22Rv1 (cell line): ENCODE measurements around the gene NPIPB8.

ENCODE experiments used
- ZFX ChIP-seq: fragments of 450-650 bp; IDR thresholded peaks from 2 replicates; pipeline ENCODE4 v1.6.1; 2017; ENCODE audit warnings: antibody characterized with exemption, borderline replicate concordance
- TF ChIP-seq, protein P1 (sequence below): fragments of 450-650 bp; IDR thresholded peaks from 2 replicates; pipeline ENCODE4 v1.5.1; 2017; ENCODE audit warnings: mild to moderate bottlenecking

DNA sequence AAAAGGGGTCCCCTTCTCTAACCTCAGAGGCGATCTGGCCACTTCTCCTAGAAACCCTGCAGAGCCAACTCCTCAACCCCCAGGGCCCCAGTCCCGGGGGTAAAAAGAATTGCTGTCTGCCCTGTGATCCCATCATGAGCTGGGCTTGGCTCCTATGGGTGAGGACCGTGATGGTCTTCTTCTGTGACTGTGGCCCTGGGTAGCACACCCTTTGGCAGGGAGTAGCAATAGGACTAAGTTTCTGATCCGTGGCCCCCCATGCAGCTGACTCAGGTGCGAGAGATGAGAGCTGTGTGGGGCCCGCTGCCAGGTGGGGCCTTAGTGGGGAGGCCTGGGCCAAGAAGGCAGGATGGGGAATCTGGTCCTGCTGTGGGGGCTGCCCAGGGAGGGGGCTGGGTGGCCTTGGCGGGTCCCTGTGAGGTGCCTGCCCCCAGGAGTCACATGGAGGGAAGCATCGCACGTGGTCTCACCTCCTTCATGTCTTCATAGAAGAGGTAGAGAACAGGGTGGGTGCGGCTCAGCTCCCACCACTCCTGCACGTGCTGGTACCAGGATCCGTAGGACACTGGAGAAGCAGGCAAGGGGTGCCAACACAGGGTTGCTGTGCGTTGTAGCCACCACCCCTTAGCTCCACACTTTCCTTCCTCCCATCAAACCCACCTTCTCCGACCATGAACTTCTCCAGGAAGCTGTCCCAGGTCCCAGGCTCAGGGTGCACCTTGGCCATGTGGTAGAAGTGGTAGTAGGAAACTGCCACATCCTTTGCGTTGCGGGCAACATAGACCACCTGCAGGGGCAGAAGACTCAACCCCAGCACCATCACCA is 31.4 kb upstream of the NPIPB8 start:
- TF ChIP-seq, protein P1, sequence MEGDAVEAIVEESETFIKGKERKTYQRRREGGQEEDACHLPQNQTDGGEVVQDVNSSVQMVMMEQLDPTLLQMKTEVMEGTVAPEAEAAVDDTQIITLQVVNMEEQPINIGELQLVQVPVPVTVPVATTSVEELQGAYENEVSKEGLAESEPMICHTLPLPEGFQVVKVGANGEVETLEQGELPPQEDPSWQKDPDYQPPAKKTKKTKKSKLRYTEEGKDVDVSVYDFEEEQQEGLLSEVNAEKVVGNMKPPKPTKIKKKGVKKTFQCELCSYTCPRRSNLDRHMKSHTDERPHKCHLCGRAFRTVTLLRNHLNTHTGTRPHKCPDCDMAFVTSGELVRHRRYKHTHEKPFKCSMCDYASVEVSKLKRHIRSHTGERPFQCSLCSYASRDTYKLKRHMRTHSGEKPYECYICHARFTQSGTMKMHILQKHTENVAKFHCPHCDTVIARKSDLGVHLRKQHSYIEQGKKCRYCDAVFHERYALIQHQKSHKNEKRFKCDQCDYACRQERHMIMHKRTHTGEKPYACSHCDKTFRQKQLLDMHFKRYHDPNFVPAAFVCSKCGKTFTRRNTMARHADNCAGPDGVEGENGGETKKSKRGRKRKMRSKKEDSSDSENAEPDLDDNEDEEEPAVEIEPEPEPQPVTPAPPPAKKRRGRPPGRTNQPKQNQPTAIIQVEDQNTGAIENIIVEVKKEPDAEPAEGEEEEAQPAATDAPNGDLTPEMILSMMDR = no peak
- TF ChIP-seq ZFX = no peak
